ENCODE results near the gene CLIP1. TPM values are rescaled to one million over a fixed set of nuclear protein-coding genes. Genes with fewer than 3 reads are reported as not detected.
"Not testable (repeated sequence)": the region's sequence is repeated elsewhere in the genome, so short reads cannot be mapped to it uniquely, and the experiment has no call there.

CLIP1 gene
- total RNA-seq, 1 experiment from 2014 or later: 70.3 TPM

GRCh38 chr12:122371475-122372045, 50.9 kb downstream of the CLIP1 start:
- in situ Hi-C loops (cut with HindIII; ENCODE audit: low pct_unique_long_range_greater_than_20kb, low sequenced_read_pairs): no loop called here
- DNase-seq (ENCODE audit: low read depth, low spot score): no peak

- DNase-seq (ENCODE audit: low read depth, low spot score): no peak
- in situ Hi-C loops (cut with HindIII; ENCODE audit: low pct_unique_long_range_greater_than_20kb, low sequenced_read_pairs): no loop called here
Observed at GRCh38 chr12:122368361-122369073, 54.0 kb downstream of the CLIP1 start.

GRCh38 chr12:122367632-122368031, 54.8 kb downstream of the CLIP1 start:
- DNase-seq (ENCODE audit: low read depth, low spot score); in situ Hi-C loops (cut with HindIII; ENCODE audit: low pct_unique_long_range_greater_than_20kb, low sequenced_read_pairs): not testable (repeated sequence)

GRCh38 chr12:122366685-122367475, 55.6 kb downstream of the CLIP1 start:
- in situ Hi-C loops (cut with HindIII; ENCODE audit: low pct_unique_long_range_greater_than_20kb, low sequenced_read_pairs): no loop called here
- DNase-seq (ENCODE audit: low read depth, low spot score): peak; percentile 90

GRCh38 chr12:122365226-122365625, 57.2 kb downstream of the CLIP1 start:
- DNase-seq (ENCODE audit: low read depth, low spot score); in situ Hi-C loops (cut with HindIII; ENCODE audit: low pct_unique_long_range_greater_than_20kb, low sequenced_read_pairs): not testable (repeated sequence)

- in situ Hi-C loops (cut with HindIII; ENCODE audit: low pct_unique_long_range_greater_than_20kb, low sequenced_read_pairs): no loop called here
- no peak for DNase-seq (ENCODE audit: low read depth, low spot score)
Observed at GRCh38 chr12:122363782-122364181, 58.7 kb downstream of the CLIP1 start.

GRCh38 chr12:122362755-122363154, 59.7 kb downstream of the CLIP1 start:
- no peak for DNase-seq (ENCODE audit: low read depth, low spot score)
- in situ Hi-C loops (cut with HindIII; ENCODE audit: low pct_unique_long_range_greater_than_20kb, low sequenced_read_pairs): no loop called here

- DNase-seq (ENCODE audit: low read depth, low spot score); in situ Hi-C loops (cut with HindIII; ENCODE audit: low pct_unique_long_range_greater_than_20kb, low sequenced_read_pairs): not testable (repeated sequence)
Observed at GRCh38 chr12:122358403-122358802, 64.1 kb downstream of the CLIP1 start.

GRCh38 chr12:122357536-122357935, 64.9 kb downstream of the CLIP1 start:
- in situ Hi-C loops (cut with HindIII; ENCODE audit: low pct_unique_long_range_greater_than_20kb, low sequenced_read_pairs); DNase-seq (ENCODE audit: low read depth, low spot score): not testable (repeated sequence)

- in situ Hi-C loops (cut with HindIII; ENCODE audit: low pct_unique_long_range_greater_than_20kb, low sequenced_read_pairs); DNase-seq (ENCODE audit: low read depth, low spot score): not testable (repeated sequence)
Observed at GRCh38 chr12:122356991-122357390, 65.5 kb downstream of the CLIP1 start.

- peak; percentile 84 for DNase-seq (ENCODE audit: low read depth, low spot score)
- in situ Hi-C loops (cut with HindIII; ENCODE audit: low pct_unique_long_range_greater_than_20kb, low sequenced_read_pairs): no loop called here
Observed at GRCh38 chr12:122356192-122356635, 66.3 kb downstream of the CLIP1 start.

GRCh38 chr12:122355706-122356105, 66.8 kb downstream of the CLIP1 start:
- DNase-seq (ENCODE audit: low read depth, low spot score): no peak
- in situ Hi-C loops (cut with HindIII; ENCODE audit: low pct_unique_long_range_greater_than_20kb, low sequenced_read_pairs): no loop called here

- DNase-seq (ENCODE audit: low read depth, low spot score): no peak
- in situ Hi-C loops (cut with HindIII; ENCODE audit: low pct_unique_long_range_greater_than_20kb, low sequenced_read_pairs): no loop called here
Observed at GRCh38 chr12:122354958-122355641, 67.4 kb downstream of the CLIP1 start.

GRCh38 chr12:122352394-122352793, 70.1 kb downstream of the CLIP1 start:
- in situ Hi-C loops (cut with HindIII; ENCODE audit: low pct_unique_long_range_greater_than_20kb, low sequenced_read_pairs): no loop called here
- no peak for DNase-seq (ENCODE audit: low read depth, low spot score)

GRCh38 chr12:122350141-122350848, 72.2 kb downstream of the CLIP1 start:
- in situ Hi-C loops (cut with HindIII; ENCODE audit: low pct_unique_long_range_greater_than_20kb, low sequenced_read_pairs): no loop called here
- DNase-seq (ENCODE audit: low read depth, low spot score): no peak

GRCh38 chr12:122349078-122349477, 73.4 kb downstream of the CLIP1 start:
- in situ Hi-C loops (cut with HindIII; ENCODE audit: low pct_unique_long_range_greater_than_20kb, low sequenced_read_pairs): no loop called here
- DNase-seq (ENCODE audit: low read depth, low spot score): no peak

GRCh38 chr12:122348505-122348904, 74.0 kb downstream of the CLIP1 start:
- in situ Hi-C loops (cut with HindIII; ENCODE audit: low pct_unique_long_range_greater_than_20kb, low sequenced_read_pairs): no loop called here

More at GRCh38 chr12:122348505-122348904, 74.0 kb downstream of the CLIP1 start:
- no peak for DNase-seq (ENCODE audit: low read depth, low spot score)
